A549 (cell line): Measurements from ENCODE around the gene MAPK12. TPM values are rescaled to one million over a fixed set of nuclear protein-coding genes. Genes with fewer than 3 reads are reported as not detected.

Source experiments
- ATAC-seq, 2 experiments: fragments of 200-7000 bp in 1 of 2; fragments of >200 bp in 1 of 2; cut with Nextera tagmentation in 1 of 2; cut with Tn5 transposase in 1 of 2; 3 replicates each; pipeline versions ENCODE4 v1.8.0 to v1.9.1; 2018 to 2020; ENCODE audit warnings: mild to moderate bottlenecking in 1 of 2, moderate library complexity in 1 of 2
- CTCF ChIA-PET: fragments of 300-600 bp; sonication (Branson Sonifier 250); formaldehyde crosslinking; extraction: SDS; loops from one replicate; lab custom pipeline; 2021; ENCODE audit warnings: antibody characterized with exemption, inconsistent platforms; lab: Yijun Ruan, JAX
- POLR2A ChIA-PET: fragments of 350-600 bp; formaldehyde crosslinking; extraction: SDS; loops from one replicate; lab custom pipeline; 2021; ENCODE audit warnings: antibody characterized with exemption, inconsistent platforms; lab: Yijun Ruan, JAX
- DNase-seq, 2 experiments: peaks; one replicate each; pipeline versions ENCODE4 v3.0.0 to v3.0.0-alpha.2; 2011 to 2016; ENCODE audit warnings: low read depth in 1 of 2, low spot score in 1 of 2
- FAIRE-seq: peaks from 2 replicates; lab custom pipeline; 2011; peaks lifted over from hg19 to GRCh38; lab: Jason Lieb, UNC
- H3K27ac ChIP-seq, 2 experiments: fragments of >200 bp; sonication (Bioruptor Twin); formaldehyde crosslinking; 3 replicates each; pipeline ENCODE4 v1.5.1; 2016 to 2017
- H3K4me1 ChIP-seq: fragments of >200 bp; sonication (Bioruptor Twin); formaldehyde crosslinking; 3 replicates; pipeline ENCODE4 v1.6.1; 2016
- H3K4me2 ChIP-seq: fragments of >200 bp; sonication (Bioruptor Twin); formaldehyde crosslinking; 3 replicates; pipeline ENCODE4 v1.6.1; 2016
- H3K4me3 ChIP-seq: fragments of >200 bp; sonication (Bioruptor Twin); formaldehyde crosslinking; 3 replicates; pipeline ENCODE4 v1.5.1; 2016
- H3K9me3 ChIP-seq: fragments of >200 bp; sonication (Bioruptor Twin); formaldehyde crosslinking; 3 replicates; pipeline ENCODE4 v1.6.1; 2016
- CBX8 ChIP-seq: fragments of 200-600 bp; sonication (generic); IDR thresholded peaks from 2 replicates; pipeline ENCODE4 v1.6.1; 2016
- CTCF ChIP-seq: fragments of >200 bp; sonication (Bioruptor Twin); formaldehyde crosslinking; IDR thresholded peaks from 3 replicates; pipeline ENCODE4 v1.5.1; 2016
- E2F6 ChIP-seq: IDR thresholded peaks from 2 replicates; pipeline ENCODE4 v1.6.1; 2012; ENCODE audit warnings: low read depth, borderline replicate concordance
- EHMT2 ChIP-seq: fragments of 200-600 bp; sonication (generic); IDR thresholded peaks from 2 replicates; pipeline ENCODE4 v1.6.1; 2016; ENCODE audit warnings: antibody characterized with exemption, low read depth, mild to moderate bottlenecking, moderate library complexity
- EP300 ChIP-seq, 2 experiments: fragments of >200 bp; sonication (Bioruptor Twin); formaldehyde crosslinking; IDR thresholded peaks; 2 replicates in 1 of 2; 3 replicates in 1 of 2; pipeline ENCODE4 v1.6.1; 2016 to 2017
- ESRRA ChIP-seq: fragments of 150-350 bp; IDR thresholded peaks from 2 replicates; pipeline ENCODE4 v1.6.1; 2014; ENCODE audit warnings: mild to moderate bottlenecking, low read length, borderline replicate concordance
- GATA3 ChIP-seq: IDR thresholded peaks from 2 replicates; pipeline ENCODE4 v1.6.1; 2012; ENCODE audit warnings: borderline replicate concordance
- HES2 ChIP-seq: fragments of >200 bp; sonication (Bioruptor Twin); formaldehyde crosslinking; IDR thresholded peaks from 2 replicates; pipeline ENCODE4 v1.6.1; 2016
- HEYL ChIP-seq: fragments of 250-450 bp; sonication (Bioruptor Pico); IDR thresholded peaks from 2 replicates; pipeline ENCODE4 v1.8.0; 2021; ENCODE audit warnings: mild to moderate bottlenecking, moderate library complexity
- HOXA7 ChIP-seq: fragments of 250-450 bp; sonication (Bioruptor Pico); IDR thresholded peaks from 2 replicates; pipeline ENCODE4 v1.5.0; 2020; ENCODE audit warnings: mild to moderate bottlenecking, moderate library complexity
- HOXB13 ChIP-seq: fragments of 250-450 bp; sonication (Bioruptor Pico); IDR thresholded peaks from 2 replicates; pipeline ENCODE4 v1.5.0; 2020; ENCODE audit warnings: low read depth, mild to moderate bottlenecking, moderate library complexity
- JUNB ChIP-seq: fragments of >200 bp; sonication (Bioruptor Twin); formaldehyde crosslinking; IDR thresholded peaks from 2 replicates; pipeline ENCODE4 v1.6.1; 2016
- KDM1A ChIP-seq: fragments of 200-600 bp; sonication (generic); IDR thresholded peaks from 2 replicates; pipeline ENCODE4 v1.6.1; 2016; ENCODE audit warnings: low read depth, mild to moderate bottlenecking
- NFE2L2 ChIP-seq: fragments of 150-350 bp; conservative IDR thresholded peaks from 2 replicates; pipeline ENCODE4 v1.6.1; 2014; ENCODE audit warnings: low read length
- NPAS2 ChIP-seq: fragments of 250-450 bp; sonication (Bioruptor Pico); IDR thresholded peaks from 2 replicates; pipeline ENCODE4 v1.8.0; 2022; ENCODE audit warnings: mild to moderate bottlenecking, moderate library complexity, borderline replicate concordance
- NR3C1 ChIP-seq: fragments of >200 bp; sonication (Bioruptor Twin); formaldehyde crosslinking; IDR thresholded peaks from 3 replicates; pipeline ENCODE4 v1.6.1; 2017
- PHF8 ChIP-seq: fragments of 200-600 bp; sonication (generic); IDR thresholded peaks from 2 replicates; pipeline ENCODE4 v1.6.1; 2016; ENCODE audit warnings: low read depth, mild to moderate bottlenecking, antibody characterized with exemption, moderate library complexity, borderline replicate concordance
- RNF2 ChIP-seq: fragments of 200-600 bp; sonication (generic); IDR thresholded peaks from 2 replicates; pipeline ENCODE4 v1.6.1; 2016; ENCODE audit warnings: low read depth, mild to moderate bottlenecking, antibody characterized with exemption, moderate library complexity, borderline replicate concordance
- SMC3 ChIP-seq: fragments of >200 bp; sonication (Bioruptor Twin); formaldehyde crosslinking; IDR thresholded peaks from 3 replicates; pipeline ENCODE4 v1.6.1; 2018; ENCODE audit warnings: inconsistent platforms
- TP53 ChIP-seq: fragments of 250-450 bp; sonication (Bioruptor Pico); IDR thresholded peaks from 2 replicates; pipeline ENCODE4 v1.5.0; 2021; ENCODE audit warnings: mild to moderate bottlenecking, moderate library complexity
- USF2 ChIP-seq: fragments of 450-650 bp; IDR thresholded peaks from 2 replicates; pipeline ENCODE4 v1.6.1; 2014; ENCODE audit warnings: antibody characterized with exemption
- ZC3H11A ChIP-seq: fragments of 450-650 bp; IDR thresholded peaks from 2 replicates; pipeline ENCODE4 v1.6.1; 2014; ENCODE audit warnings: antibody characterized with exemption, mild to moderate bottlenecking
- ZSCAN20 ChIP-seq: fragments of 250-450 bp; sonication (Bioruptor Pico); IDR thresholded peaks from 2 replicates; pipeline ENCODE4 v1.8.0; 2022; ENCODE audit warnings: mild to moderate bottlenecking, moderate library complexity
- WGBS: methylation state at CpG from one replicate; pipeline ENCODE4 v1.1.6; 2017; ENCODE audit errors: missing lambda C conversion rate; 5-methylcytosine and 5-hydroxymethylcytosine counted together
- polyA plus RNA-seq, 4 experiments: library from polyadenylated mRNA; depleted of rRNA in 3 of 4; stranded (reverse); fragments of >200 nt; fragmentation: RNase III in 1 of 4; extraction: RNeasy Plus Mini Kit Qiagen cat#74134 plus additional on column Dnase treatment in 1 of 4; gene quantifications; 2 replicates in 3 of 4; 3 replicates in 1 of 4; pipeline ENCODE4 v1.2.3, GENCODE V29; 2011 to 2017

The MAPK12 gene
- polyA plus RNA-seq, 2 of the 4 experiments (the other 2 are of a cell fraction) = 12.5 to 25.8 TPM

GRCh38 chr22:50278461-50278860, 17.0 kb upstream of the MAPK12 start:
- POLR2A ChIA-PET = no interaction called here
- CTCF ChIA-PET = no interaction called here
- no CpG with 5 or more reads among the region's 21 CpGs for WGBS
- Histone ChIP-seq H3K27ac (no peak overlapping the region), H3K4me1 (peaks cover 21% of the 10 kb centered on the region), H3K4me3 (no peak overlapping the region), H3K9me3 (no peaks in the 10 kb centered on the region; the same call in 2 of the 3 replicates), H3K4me2 (no peak overlapping the region)
- FAIRE-seq = no peak
- DNase-seq = no peak
- no peak for ATAC-seq
- TF ChIP-seq TP53 (CRISPR knock-in tag) (no peak), HEYL (CRISPR knock-in tag) (no peak), HES2 (no peak), HOXA7 (CRISPR knock-in tag) (no peak), NPAS2 (no peak), KDM1A (no peak), JUNB (no peak), ZC3H11A (no peak), NR3C1 (no peak), HOXB13 (no peak), PHF8 (no peak), RNF2 (no peak), GATA3 (no peak)

- WGBS = 92% methylated on average over 14 of the region's 25 CpGs
- Histone ChIP-seq H3K4me1 (peaks cover 14% of the 10 kb centered on the region), H3K4me2 (no peak overlapping the region), H3K9me3 (no peaks in the 10 kb centered on the region; the same call in 2 of the 3 replicates), H3K27ac (no peak overlapping the region), H3K4me3 (no peak overlapping the region)
- FAIRE-seq = no peak
- TF ChIP-seq CTCF (no peak), NFE2L2 (no peak), USF2 (no peak), GATA3 (no peak), ESRRA (no peak), SMC3 (no peak), HOXA7 (CRISPR knock-in tag) (no peak), EP300 (IDR thresholded peaks at IDR 0.05) (no peak), EHMT2 (no peak), E2F6 (no peak), CBX8 (no peak), ZSCAN20 (no peak)
- ATAC-seq = no peak
- POLR2A ChIA-PET = no interaction called here
- no peak for DNase-seq
- CTCF ChIA-PET = interaction anchor here (2.8 kb wide), 1 partner anchor 20 kb away, joined by 15 read pairs; no protein-coding TSS in a partner anchor
These were observed 16.3 kb upstream of the MAPK12 start for GRCh38 chr22:50277761-50278160.
